NCI-H748 (cell line): Measurements from ENCODE around the gene RPTOR.

Source experiments
- DNase-seq: peaks from one replicate; lab custom pipeline; 2025; ENCODE audit not compliant: unreplicated experiment; lab: John Stamatoyannopoulos, UW

The RPTOR gene

GRCh38 chr17:80585890-80586845 is 41.5 kb downstream of the RPTOR start:
- DNase-seq: peak; percentile 69

GRCh38 chr17:80586846-80587228 is 42.2 kb downstream of the RPTOR start:
- peak; percentile 64 for DNase-seq

- no peak for DNase-seq
These were observed 44.2 kb downstream of the RPTOR start for GRCh38 chr17:80588702-80589383.

GRCh38 chr17:80591788-80592187 is 47.1 kb downstream of the RPTOR start:
- DNase-seq: no peak

- no peak for DNase-seq
These were observed 47.6 kb downstream of the RPTOR start for GRCh38 chr17:80592243-80592642.

GRCh38 chr17:80593181-80593580 is 48.5 kb downstream of the RPTOR start:
- DNase-seq: no peak

GRCh38 chr17:80594431-80595269 is 50.0 kb downstream of the RPTOR start:
- DNase-seq: no peak

- no peak for DNase-seq
These were observed 52.3 kb downstream of the RPTOR start for GRCh38 chr17:80596760-80597608.

- no peak for DNase-seq
These were observed 54.3 kb downstream of the RPTOR start for GRCh38 chr17:80598813-80599545.

GRCh38 chr17:80599546-80600305 is 55.1 kb downstream of the RPTOR start:
- peak; percentile 6 for DNase-seq

GRCh38 chr17:80601146-80601545 is 56.5 kb downstream of the RPTOR start:
- DNase-seq: no peak

- DNase-seq: no peak
These were observed 58.8 kb downstream of the RPTOR start for GRCh38 chr17:80603396-80603795.

- DNase-seq: no peak
These were observed 59.5 kb downstream of the RPTOR start for GRCh38 chr17:80604009-80604669.

- DNase-seq: no peak
These were observed 60.0 kb downstream of the RPTOR start for GRCh38 chr17:80604670-80605010.

GRCh38 chr17:80605326-80606066 is 60.9 kb downstream of the RPTOR start:
- DNase-seq: no peak

GRCh38 chr17:80608326-80608725 is 63.7 kb downstream of the RPTOR start:
- no peak for DNase-seq

- DNase-seq: no peak
These were observed 65.1 kb downstream of the RPTOR start for GRCh38 chr17:80609757-80610156.

GRCh38 chr17:80611816-80612215 is 67.2 kb downstream of the RPTOR start:
- DNase-seq: no peak
